ENCODE data around the gene FAM161A.
"Not testable (repeated sequence)": the region's sequence is repeated elsewhere in the genome, so short reads cannot be mapped to it uniquely, and the experiment has no call there.

Gene FAM161A

GRCh38 chr2:61853847-61854563 lies at the start of gene FAM161A:
FAM161A (minus strand) TSS chr2:61854060; CDS start chr2:61854041, 19 bp downstream.
- DNase-seq (ENCODE audit: low spot score): peak; percentile 79

DNA sequence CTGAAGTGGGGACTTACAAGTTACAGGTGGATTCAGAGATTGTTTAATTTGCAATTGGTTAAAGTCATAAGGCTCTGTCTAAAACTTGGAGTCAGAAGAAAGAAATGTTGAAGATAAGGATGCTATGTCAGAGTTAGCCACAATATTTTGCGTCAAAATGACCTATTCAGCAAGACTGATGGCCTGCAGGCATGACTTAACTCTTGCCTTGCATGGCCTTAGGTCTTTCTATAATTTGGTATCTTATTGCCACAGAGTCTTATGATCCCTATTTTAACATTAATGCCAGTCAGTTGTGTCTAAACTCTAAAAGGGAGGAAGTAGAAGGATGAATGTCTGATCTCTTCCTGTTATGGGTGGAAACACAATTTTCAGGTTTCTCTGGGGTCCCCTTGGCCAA lies 46.4 kb upstream of the FAM161A start:
- no peak for DNase-seq (ENCODE audit: low spot score)

DNA sequence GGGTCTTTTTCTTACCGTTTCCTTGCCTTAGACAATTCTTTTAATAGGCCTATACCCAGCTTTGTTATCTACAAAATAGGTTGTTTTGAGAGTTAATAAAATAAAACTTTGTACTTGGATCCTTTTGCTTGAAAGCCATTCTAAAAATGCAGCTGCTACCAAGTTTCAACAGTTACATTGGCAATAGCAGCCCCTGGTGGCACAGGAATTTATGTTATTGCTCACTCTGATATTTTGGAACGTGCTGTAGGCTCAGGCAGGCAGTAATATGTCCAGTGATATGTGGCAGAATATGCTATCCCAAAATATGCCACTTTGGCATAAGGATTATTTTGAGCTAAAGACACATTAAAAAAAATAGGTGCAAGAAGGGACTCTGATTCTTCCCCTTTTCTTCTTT lies 45.0 kb upstream of the FAM161A start:
- DNase-seq (ENCODE audit: low spot score): no peak

DNA sequence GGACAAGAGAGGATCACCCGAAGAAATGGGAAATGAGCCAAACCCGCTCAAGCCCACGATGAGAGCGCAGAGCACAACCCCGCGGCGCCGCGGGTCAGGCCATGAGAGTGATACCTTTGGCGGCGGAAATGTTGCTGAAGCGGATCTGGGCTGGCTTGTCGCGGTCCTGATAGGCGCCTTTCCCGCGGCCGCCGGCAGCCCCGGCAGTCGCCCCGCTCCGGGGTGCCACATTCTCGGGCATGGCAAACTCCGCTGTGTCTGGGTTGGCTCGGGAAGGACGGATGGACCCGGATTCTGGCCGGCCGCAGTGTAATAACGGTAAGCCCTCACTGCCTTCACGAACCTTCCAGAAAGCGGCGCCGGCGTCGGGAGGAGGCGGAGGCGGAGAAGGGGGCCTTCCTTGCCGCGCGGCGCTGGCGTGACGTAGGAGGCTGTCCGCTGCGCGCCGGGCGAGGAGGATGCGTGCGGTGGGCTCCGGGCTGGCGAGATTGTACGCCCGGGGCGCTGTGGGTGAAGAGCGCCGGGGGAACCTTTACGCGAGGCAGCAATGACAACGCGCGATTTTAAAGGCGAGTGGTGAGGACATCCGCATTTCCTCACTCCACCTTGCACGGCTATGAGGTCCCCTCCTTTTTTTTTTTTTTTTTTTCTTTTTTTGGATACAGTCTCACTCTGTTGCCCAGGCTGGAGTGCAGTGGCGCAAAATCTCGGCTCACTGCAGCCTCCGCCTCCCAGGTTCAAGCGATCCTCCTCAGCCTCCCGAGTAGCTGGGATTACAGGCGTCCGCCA lies 34.6 kb upstream of the FAM161A start, which contains the start of gene CCT4:
Gene CCT4, minus strand, starts transcription at position 390 of the 789 bp plus-strand sequence. Its CDS starts 149 bp downstream, at position 241.
- DNase-seq (ENCODE audit: low spot score): peak; percentile 78

- DNase-seq (ENCODE audit: low spot score): peak; percentile 37
Measured at GRCh38 chr2:61887717-61888266, 33.9 kb upstream of the FAM161A start.

- no peak for DNase-seq (ENCODE audit: low spot score)
Measured at GRCh38 chr2:61885896-61886603, 32.2 kb upstream of the FAM161A start.

GRCh38 chr2:61882850-61883249 lies 29.0 kb upstream of the FAM161A start:
- DNase-seq (ENCODE audit: low spot score): no peak

DNA sequence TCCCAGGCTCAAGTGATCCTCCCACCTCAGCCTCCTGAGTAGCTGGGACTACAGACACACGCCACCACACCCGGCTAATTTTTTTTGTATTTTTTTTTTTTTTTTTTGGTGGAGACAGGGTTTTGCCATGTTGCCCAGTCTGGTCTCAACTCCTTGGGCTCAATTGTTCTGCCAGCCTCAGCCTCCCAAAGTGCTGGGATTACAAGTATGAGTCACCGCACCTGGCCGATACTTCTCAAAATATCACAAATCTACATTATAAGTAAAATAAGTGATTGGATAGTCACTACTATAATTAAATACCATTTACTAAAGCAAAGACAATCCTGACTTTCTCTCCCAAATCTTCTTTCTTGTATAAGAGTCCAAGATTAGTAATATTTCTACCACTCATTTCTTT lies 25.5 kb upstream of the FAM161A start:
- DNase-seq (ENCODE audit: low spot score): not testable (repeated sequence)

DNA sequence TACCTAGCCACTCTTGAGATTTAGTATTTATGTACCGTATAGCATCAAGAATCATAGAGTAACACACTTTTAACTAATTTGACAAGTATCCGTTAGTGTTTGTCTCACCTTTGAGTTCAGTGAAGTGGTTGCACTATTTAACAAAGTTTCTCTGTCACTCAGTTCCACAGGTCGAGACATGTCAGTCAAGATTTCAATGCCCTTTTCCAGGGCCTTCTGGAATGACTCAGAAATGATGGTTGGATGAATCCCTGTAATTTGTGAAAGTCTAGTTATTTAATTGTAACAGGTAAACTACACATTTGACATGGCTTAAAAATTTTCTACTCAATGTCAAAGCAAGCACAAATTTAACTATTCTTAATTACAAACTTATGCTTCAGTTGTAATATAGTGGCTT lies 24.9 kb upstream of the FAM161A start:
- no peak for DNase-seq (ENCODE audit: low spot score)

- DNase-seq (ENCODE audit: low spot score): no peak
Measured at GRCh38 chr2:61877571-61878245, 23.8 kb upstream of the FAM161A start.

DNA sequence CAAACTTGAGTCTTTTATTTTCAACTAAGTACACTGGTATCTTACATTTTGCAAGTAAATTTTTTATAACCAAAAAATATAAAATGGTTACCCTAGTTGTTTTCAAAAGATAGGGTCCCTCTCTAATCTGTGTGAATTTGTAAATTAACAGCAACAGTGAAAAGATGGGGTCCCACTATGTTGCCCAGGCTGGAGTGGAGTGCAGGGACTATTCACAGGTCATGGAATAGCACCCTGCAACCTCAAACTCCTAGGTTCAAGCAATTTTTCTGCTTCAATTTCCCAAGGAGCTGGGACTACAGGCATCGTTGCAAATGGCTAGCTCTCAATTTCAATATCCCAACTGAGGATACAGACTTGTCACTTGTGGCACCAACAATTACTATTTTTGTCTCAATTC lies 22.5 kb upstream of the FAM161A start:
- no peak for DNase-seq (ENCODE audit: low spot score)

- DNase-seq (ENCODE audit: low spot score): not testable (repeated sequence)
Measured at GRCh38 chr2:61866482-61867089, 12.7 kb upstream of the FAM161A start.

DNA sequence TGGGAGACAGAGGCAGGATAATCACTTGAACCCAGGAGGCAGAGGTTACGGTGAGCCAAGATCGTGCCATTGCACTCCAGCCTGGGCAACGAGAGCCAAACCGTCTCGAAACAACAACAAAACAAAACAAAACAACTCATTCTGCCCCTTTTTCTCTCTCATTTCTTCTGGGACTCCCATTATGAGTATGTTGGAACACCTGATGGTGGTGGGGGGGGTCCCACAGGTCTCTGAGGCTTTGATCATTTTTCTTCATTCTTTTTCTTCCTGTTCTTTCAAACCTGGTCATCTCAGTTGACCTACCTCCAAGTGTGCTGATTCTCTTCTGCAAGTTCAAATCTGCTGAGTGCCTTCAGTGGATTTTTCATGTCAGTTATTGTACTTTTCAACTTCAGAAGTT lies 8.2 kb upstream of the FAM161A start:
- no peak for DNase-seq (ENCODE audit: low spot score)

DNA sequence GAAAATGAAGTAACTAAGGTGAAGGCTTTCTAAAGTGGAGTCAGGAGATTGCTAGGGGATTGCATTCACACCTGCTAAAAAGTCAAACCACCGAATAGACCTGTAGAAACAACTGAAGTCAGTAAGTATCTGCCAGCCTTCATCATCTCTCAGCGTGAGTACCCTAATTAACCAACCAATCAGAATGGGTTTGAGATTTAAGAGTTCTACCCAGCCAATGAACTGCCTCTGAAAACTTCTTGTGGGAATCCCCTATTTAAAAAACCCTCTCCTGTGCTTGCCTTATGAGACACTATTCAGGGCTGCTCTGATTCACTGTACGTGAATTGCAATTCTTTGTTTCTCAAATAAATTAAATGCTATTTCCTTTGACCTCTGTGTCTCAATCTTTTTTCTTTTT lies 3.4 kb upstream of the FAM161A start:
- no peak for DNase-seq (ENCODE audit: low spot score)

DNA sequence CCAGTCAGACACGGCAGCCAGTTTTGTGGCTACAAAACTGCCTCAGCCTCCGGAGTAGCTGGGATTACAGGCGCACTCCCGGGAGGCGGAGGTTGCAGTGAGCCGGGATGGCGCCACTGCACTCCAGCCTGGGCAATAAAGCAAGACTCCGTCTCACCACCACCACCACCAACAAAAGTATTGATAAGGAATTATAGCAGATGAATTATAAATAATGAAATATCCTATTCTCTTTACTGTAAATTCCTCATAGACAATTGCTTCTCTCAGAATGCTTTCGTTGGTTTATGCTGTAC lies 1.4 kb upstream of the FAM161A start:
- DNase-seq (ENCODE audit: low spot score): no peak

DNA sequence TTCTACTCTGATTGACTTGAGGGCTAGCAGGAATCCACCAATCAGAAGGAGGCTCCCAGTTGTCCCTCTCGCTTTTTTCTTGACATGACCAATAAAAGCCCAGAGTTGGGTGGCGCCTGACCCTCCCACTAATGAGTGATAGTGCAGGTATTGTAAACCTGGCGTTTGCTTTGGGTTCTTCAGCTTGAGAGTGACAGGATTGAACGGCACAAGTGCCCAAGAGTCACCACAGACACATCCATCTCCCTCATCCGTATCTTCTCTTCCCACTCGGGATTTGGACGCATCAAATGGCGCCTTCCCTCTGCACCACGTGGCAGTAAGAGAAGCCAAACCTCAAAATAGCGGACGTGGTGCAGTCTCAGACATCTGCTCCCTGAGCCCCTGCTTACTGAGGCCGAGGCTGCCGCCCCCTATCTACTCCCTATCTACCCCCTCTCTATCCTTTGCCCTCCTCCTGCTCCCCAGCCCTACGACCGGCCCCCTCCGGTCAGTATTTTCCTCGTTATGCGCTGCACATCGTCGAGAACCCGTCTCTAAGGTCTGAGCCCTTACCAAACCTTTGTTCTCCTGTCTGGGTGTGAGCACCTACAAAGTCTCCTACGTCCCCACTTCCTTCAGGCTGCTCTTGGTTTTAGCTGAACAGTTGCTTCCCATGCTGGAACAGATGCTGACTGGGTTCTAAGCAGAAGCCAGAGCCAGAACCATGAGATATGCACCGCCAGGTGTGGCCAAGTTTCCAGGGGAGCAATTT lies 881 bp upstream of the FAM161A start:
- peak; percentile 97 for DNase-seq (ENCODE audit: low spot score)

GRCh38 chr2:61853086-61853846 lies 594 bp downstream of the FAM161A start:
- peak; percentile 29 for DNase-seq (ENCODE audit: low spot score)

GRCh38 chr2:61851270-61851669 lies 2.6 kb downstream of the FAM161A start:
- not testable (repeated sequence) for DNase-seq (ENCODE audit: low spot score)

DNA sequence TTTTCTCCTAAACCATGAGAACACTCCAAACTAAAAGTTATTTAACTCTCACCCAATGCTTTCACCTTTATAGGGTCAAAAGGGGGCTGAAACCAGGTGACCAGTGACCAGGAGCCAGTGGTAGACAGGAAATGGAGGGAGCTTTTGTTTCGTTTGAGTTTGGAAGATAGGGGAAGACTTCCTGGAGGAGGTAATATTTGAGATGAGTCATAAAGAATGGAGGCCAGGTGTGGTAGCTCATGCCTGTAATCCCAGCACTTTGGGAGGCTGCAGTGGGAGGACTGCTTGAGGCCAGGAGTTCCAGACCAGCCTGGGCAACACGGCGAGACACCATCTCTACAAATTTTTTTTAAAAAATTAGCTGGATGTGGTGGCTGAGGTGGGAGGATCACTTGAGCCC lies 8.5 kb downstream of the FAM161A start:
- no peak for DNase-seq (ENCODE audit: low spot score)

- DNase-seq (ENCODE audit: low spot score): no peak
Measured at GRCh38 chr2:61841286-61841685, 12.6 kb downstream of the FAM161A start.
